GM12892 (cell line): ENCODE data around the gene FOXB1.

Experiments
- POLR2A ChIP-seq: IDR thresholded peaks from 2 replicates; pipeline ENCODE4 v1.6.1; 2011; ENCODE audit warnings: low read depth, low read length, control low read depth
- POLR2AphosphoS5 ChIP-seq: IDR thresholded peaks from 2 replicates; pipeline ENCODE4 v1.6.1; 2011; ENCODE audit warnings: low read depth, low read length, control low read depth

- no peak for TF ChIP-seq POLR2AphosphoS5
- no peak for TF ChIP-seq POLR2A
Measured at GRCh38 chr15:60005352-60006202, 1.5 kb downstream of the FOXB1 start.
